Rectal smooth muscle tissue (tissue), 1 donor: ENCODE data around the gene TMC2.
"Not testable (repeated sequence)": the region's sequence is repeated elsewhere in the genome, so short reads cannot be mapped to it uniquely, and the experiment has no call there.

Source experiments
- H3K27ac ChIP-seq: one replicate; pipeline ENCODE4 v1.7.0; 2013; ENCODE audit warnings: low read depth, low read length, inconsistent platforms
- H3K27me3 ChIP-seq: one replicate; pipeline ENCODE4 v1.7.0; 2013; ENCODE audit warnings: low read length; ENCODE audit not compliant: control insufficient read depth, insufficient read depth
- H3K36me3 ChIP-seq: one replicate; pipeline ENCODE4 v1.7.0; 2013; ENCODE audit warnings: low read length; ENCODE audit not compliant: control insufficient read depth, insufficient read depth
- H3K4me1 ChIP-seq: one replicate; pipeline ENCODE4 v1.7.0; 2013; ENCODE audit warnings: low read length; ENCODE audit not compliant: control insufficient read depth, insufficient read depth
- H3K4me3 ChIP-seq: one replicate; pipeline ENCODE4 v1.7.0; 2013; ENCODE audit warnings: low read length
- H3K9ac ChIP-seq: one replicate; pipeline ENCODE4 v1.7.0; 2013; ENCODE audit warnings: low read length

TMC2 gene

DNA sequence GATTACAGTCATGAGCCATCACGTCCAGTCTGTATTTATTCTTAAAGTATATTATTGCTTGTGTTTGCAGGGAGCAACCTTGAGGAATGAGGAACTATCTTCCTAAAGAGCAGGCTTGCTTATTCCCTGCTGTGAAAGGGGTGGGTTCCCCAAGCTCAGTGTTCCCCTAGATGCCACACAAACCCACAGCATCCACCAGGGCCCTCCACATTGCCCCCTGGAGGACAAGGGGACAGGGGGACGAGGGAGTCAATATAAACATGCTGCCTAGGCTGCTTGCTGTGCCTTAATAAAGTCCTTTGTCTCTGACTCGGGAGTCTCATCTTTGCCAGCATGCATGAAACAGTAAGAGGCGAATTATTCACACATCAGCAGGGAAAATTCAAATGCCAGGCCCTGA, 135.6 kb downstream of the TMC2 start:
- no peaks in the 10 kb centered on the region for H3K36me3 ChIP-seq
- H3K9ac ChIP-seq: no peak overlapping the region
- H3K27me3 ChIP-seq: no peaks in the 10 kb centered on the region
- no peaks in the 10 kb centered on the region for H3K4me1 ChIP-seq
- H3K27ac ChIP-seq: no peak overlapping the region
- no peak overlapping the region for H3K4me3 ChIP-seq

DNA sequence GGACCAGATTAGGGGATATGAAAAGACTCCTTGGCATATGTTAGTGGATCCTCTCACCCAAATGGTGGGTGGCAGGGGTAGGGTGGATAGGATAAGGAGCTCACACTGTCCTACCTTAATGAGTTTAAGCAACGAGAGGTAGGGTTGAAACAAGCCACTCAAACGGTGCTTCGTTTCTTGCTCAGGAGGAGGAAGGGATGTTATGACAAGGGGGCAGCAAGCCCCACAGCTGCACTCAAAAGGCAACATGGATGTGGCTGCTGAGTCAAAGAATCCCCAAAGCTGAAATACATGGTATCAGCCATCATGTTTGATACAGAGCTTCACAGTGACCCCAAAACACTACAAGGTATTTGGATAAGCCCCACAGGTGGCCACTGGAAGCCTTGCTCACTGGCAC, 136.1 kb downstream of the TMC2 start:
- H3K36me3 ChIP-seq: no peaks in the 10 kb centered on the region
- H3K27ac ChIP-seq: no peak overlapping the region
- H3K4me3 ChIP-seq: no peak overlapping the region
- no peak overlapping the region for H3K9ac ChIP-seq
- H3K4me1 ChIP-seq: no peaks in the 10 kb centered on the region
- H3K27me3 ChIP-seq: no peaks in the 10 kb centered on the region

DNA sequence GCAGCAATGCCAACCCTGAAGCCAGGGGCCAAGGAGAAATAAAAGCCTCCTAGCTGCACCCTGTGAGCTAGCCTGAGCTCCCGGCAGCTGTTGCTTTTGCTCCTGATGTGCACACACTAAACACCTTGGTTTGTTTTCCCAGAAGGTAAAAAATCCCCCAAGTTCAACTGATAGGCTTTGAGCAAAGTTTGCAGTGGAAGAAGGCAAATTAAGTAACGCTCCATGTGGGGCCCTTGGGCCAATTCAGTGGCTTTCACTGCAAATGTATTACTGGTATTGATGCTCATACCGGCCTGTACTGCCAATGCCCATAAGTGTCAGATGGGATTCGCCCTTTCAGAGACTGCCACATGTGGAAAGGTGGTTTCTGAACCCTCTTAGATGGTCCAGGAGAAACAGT, 137.1 kb downstream of the TMC2 start:
- Histone ChIP-seq H3K9ac (no peak overlapping the region), H3K27me3 (no peaks in the 10 kb centered on the region), H3K27ac (no peak overlapping the region), H3K36me3 (no peaks in the 10 kb centered on the region), H3K4me1 (no peaks in the 10 kb centered on the region), H3K4me3 (no peak overlapping the region)

DNA sequence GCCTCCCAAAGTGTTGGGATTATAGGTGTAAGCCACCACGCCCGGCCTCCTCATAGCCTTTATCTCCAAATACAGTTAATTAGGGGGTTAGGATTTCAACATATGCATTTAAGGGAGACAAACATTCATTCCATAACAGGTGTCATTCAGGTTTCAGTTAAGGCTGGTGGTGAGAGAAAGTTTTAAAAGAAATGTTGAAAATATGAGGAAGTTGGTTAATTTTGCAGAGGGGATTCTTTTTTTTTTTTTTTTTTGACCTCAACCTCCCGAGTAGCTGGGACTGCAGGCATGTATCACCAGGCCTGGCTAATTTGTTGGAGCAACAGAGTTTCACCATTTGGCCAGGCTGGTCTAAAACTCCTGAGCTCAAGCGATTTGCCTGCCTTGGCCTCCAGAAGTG, 143.7 kb downstream of the TMC2 start:
- H3K27me3 ChIP-seq: peaks cover 2% of the 10 kb centered on the region
- no peaks in the 10 kb centered on the region for H3K36me3 ChIP-seq
- H3K27ac ChIP-seq: no peak overlapping the region
- H3K9ac ChIP-seq: no peak overlapping the region
- no peak overlapping the region for H3K4me3 ChIP-seq
- no peaks in the 10 kb centered on the region for H3K4me1 ChIP-seq

DNA sequence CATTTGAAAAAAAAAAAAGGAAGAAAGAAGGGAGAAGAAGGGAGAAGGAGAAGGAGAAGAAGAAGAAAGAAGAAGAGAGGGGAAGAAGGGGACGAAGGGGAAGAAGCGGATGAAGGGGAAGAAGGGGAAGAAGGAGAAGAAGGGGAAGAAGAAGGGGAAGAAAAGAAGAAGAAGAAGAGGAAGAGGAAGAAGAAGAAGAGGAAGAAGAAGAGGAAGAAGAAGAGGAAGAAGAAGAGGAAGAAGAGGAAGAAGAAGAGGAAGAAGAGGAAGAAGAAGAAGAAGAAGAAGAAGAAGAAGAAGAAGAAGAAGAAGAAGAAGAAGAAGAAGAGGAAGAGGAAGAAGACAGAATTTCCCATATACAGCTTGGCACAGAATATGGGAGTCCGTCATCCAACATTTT, 145.7 kb downstream of the TMC2 start:
- H3K27me3 ChIP-seq, H3K9ac ChIP-seq, H3K27ac ChIP-seq, H3K4me1 ChIP-seq, H3K4me3 ChIP-seq, H3K36me3 ChIP-seq: not testable (repeated sequence)

DNA sequence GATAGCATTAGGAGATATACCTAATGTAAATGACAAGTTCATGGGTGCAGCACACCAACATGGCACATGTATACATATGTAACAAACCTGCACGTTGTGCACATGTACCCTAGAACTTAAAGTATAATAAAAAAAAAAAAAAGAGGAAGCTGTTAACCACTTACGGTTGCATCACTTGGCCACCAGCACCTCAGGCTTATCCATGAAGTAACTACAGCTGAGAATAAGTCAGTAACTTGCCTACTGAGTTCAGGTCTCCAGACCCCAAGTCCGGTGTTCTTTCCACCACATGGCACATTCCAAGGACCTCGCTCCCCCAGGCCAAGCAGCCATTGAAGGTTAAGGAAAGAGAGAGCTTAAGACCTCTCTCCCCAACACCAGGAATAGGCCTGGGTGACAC, 148.4 kb downstream of the TMC2 start:
- not testable (repeated sequence) for H3K4me1 ChIP-seq, H3K4me3 ChIP-seq, H3K27me3 ChIP-seq

DNA sequence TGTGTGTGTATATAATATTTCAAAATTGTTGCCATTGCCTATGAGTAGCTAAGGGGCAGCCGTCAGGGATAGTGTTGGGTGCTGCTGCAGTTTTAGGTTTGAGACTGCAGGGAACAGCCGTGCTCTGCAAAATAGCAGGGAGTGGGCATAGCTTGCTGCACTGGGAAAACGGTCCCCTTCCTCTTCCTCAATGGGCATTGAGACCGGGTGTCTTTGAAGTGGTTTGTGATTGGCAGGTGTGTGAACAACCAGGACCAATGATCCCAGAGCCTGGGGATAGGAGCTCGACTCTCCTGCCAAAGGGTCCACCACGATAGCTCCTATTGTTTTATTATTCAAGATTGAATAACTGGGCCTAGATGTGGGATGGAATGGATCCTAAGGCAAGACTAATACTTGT, 151.1 kb downstream of the TMC2 start:
- H3K27me3 ChIP-seq: peaks cover 6% of the 10 kb centered on the region
- H3K9ac ChIP-seq: no peak overlapping the region
- H3K36me3 ChIP-seq: no peaks in the 10 kb centered on the region
- no peaks in the 10 kb centered on the region for H3K4me1 ChIP-seq
- no peak overlapping the region for H3K4me3 ChIP-seq
- no peak overlapping the region for H3K27ac ChIP-seq

More for the DNA sequence above, 148.4 kb downstream of the TMC2 start:
- not testable (repeated sequence) for H3K36me3 ChIP-seq, H3K9ac ChIP-seq, H3K27ac ChIP-seq

DNA sequence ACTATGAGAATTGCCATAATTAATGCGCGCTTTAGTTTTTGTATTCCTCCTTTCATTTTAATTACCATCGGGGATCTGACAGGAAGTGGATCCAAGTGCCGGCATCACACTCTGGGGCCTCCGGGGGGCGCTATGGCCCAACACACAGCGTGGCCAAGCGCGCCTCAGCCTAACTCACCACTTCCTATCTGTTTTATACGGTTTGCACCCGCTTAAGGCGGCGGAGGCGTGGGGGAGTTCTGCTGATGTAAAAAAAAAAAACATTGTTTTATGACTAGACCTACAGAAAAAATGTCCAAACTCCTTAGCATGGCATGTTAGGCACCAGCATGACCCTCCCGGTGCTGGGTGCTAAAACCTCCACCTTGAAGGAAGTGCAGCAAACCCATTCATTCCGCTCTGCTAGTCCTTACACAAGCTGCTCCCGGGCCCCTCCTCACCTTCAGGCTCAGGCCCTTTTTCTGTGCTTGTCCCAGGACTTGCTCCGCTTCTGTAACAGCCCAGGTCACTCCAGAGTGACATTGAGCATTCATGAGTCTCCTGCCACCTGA, 151.7 kb downstream of the TMC2 start:
- H3K9ac ChIP-seq: no peak overlapping the region
- no peaks in the 10 kb centered on the region for H3K4me1 ChIP-seq
- peaks cover 6% of the 10 kb centered on the region for H3K27me3 ChIP-seq
- H3K4me3 ChIP-seq: no peak overlapping the region
- no peaks in the 10 kb centered on the region for H3K36me3 ChIP-seq
- no peak overlapping the region for H3K27ac ChIP-seq

DNA sequence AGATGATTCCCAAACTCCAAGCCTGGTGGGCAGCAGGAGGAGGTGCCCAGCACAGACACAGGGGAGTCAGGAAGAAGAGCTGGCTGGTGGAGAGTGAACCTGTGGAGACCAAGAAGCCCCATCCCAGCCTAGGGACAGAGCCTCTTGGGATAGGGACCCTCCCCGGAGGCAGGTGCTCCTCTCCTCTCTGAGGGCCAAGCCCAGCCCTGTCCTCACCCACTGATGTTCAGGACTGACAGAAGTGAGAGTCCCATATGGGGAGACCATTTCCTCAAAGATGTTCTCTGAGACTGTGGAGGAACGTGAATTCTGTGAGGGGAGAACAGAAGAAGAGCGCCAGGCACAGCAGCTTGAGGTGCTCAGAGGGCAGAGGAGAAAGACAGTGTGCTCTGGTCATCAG, 153.8 kb downstream of the TMC2 start:
- H3K4me1 ChIP-seq: no peaks in the 10 kb centered on the region
- no peaks in the 10 kb centered on the region for H3K36me3 ChIP-seq
- H3K27ac ChIP-seq: no peak overlapping the region
- H3K9ac ChIP-seq: no peak overlapping the region
- no peak overlapping the region for H3K4me3 ChIP-seq
- peaks cover 8% of the 10 kb centered on the region for H3K27me3 ChIP-seq

DNA sequence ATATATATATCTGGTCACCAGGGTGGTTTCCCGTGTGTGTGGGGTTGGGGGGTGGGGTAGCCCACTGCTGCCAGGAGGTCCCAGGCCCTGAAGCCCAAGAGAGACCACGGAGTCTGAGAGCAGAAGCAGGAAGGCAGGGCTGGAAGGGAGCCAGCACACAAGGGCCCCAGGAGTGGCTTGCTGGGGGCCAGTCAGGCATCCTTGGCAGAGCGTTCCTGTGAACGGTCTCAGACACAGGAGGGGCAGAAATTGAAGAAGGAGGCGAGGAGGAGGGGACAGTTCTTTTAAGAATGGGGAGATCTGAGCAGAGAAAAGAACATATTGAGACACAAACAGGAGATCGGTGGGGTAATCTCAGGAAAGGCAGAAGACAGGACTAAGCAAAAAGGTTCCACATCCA, 154.3 kb downstream of the TMC2 start:
- H3K27ac ChIP-seq: no peak overlapping the region
- H3K36me3 ChIP-seq: no peaks in the 10 kb centered on the region
- H3K9ac ChIP-seq: no peak overlapping the region
- no peaks in the 10 kb centered on the region for H3K4me1 ChIP-seq
- H3K27me3 ChIP-seq: peaks cover 12% of the 10 kb centered on the region
- no peak overlapping the region for H3K4me3 ChIP-seq

DNA sequence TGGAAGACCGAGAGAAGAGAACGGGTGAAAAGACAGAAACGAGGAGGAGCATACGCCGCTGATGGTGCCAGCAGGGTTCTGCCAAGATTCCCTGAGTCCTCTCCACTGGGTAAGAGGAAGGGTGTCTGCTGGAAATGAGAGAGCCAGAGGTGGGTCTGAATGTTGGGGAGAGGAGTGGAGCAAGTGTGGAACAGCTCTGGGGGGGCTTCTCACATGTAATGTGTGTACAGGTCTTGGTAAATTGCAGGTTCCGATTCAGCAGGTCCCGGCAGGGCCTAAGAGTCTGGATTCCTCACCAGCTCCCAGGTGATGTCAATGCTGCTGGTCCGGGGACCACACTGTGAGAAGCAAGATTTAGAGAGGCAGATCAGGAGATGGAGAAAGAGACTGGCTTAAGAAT, 154.8 kb downstream of the TMC2 start:
- H3K4me1 ChIP-seq: no peaks in the 10 kb centered on the region
- H3K4me3 ChIP-seq: no peak overlapping the region
- no peak overlapping the region for H3K9ac ChIP-seq
- H3K27me3 ChIP-seq: peaks cover 12% of the 10 kb centered on the region
- no peak overlapping the region for H3K27ac ChIP-seq
- H3K36me3 ChIP-seq: no peaks in the 10 kb centered on the region
